GM18498 (cell line): ENCODE measurements around the gene ATP8B2.
"Not testable (repeated sequence)": the region's sequence is repeated elsewhere in the genome, so short reads cannot be mapped to it uniquely, and the experiment has no call there.

ENCODE experiments used
- ATAC-seq: cut with Tn5 transposase; IDR thresholded peaks from one replicate; pipeline ENCODE4 v1.9.1; 2021; ENCODE audit warnings: mild to moderate bottlenecking, moderate library complexity; ENCODE audit not compliant: unreplicated experiment

ATP8B2 gene

GRCh38 chr1:154346276-154346917, 21.1 kb downstream of the ATP8B2 start:
- ATAC-seq = no peak

- no peak for ATAC-seq
These were observed 22.6 kb downstream of the ATP8B2 start for GRCh38 chr1:154347961-154348360.

GRCh38 chr1:154348429-154349076, 23.2 kb downstream of the ATP8B2 start:
- ATAC-seq = no peak

- ATAC-seq = no peak
These were observed 23.8 kb downstream of the ATP8B2 start for GRCh38 chr1:154349121-154349520.

GRCh38 chr1:154350383-154350782, 25.1 kb downstream of the ATP8B2 start:
- ATAC-seq = no peak

- no peak for ATAC-seq
These were observed 26.2 kb downstream of the ATP8B2 start for GRCh38 chr1:154351363-154352068.

GRCh38 chr1:154352245-154352580, 26.9 kb downstream of the ATP8B2 start:
- ATAC-seq = no peak

- no peak for ATAC-seq
These were observed 27.5 kb downstream of the ATP8B2 start for GRCh38 chr1:154352581-154353459.

- ATAC-seq = no peak
These were observed 28.2 kb downstream of the ATP8B2 start for GRCh38 chr1:154353460-154353904.

GRCh38 chr1:154353966-154354365, 28.6 kb downstream of the ATP8B2 start:
- ATAC-seq = no peak

GRCh38 chr1:154358519-154358918, 33.2 kb downstream of the ATP8B2 start:
- no peak for ATAC-seq

GRCh38 chr1:154360288-154360687, 35.0 kb downstream of the ATP8B2 start:
- no peak for ATAC-seq

GRCh38 chr1:154360881-154361280, 35.6 kb downstream of the ATP8B2 start:
- ATAC-seq = not testable (repeated sequence)

GRCh38 chr1:154361357-154361756, 36.0 kb downstream of the ATP8B2 start:
- ATAC-seq = no peak

GRCh38 chr1:154371436-154371835, 46.1 kb downstream of the ATP8B2 start:
- no peak for ATAC-seq

- ATAC-seq = not testable (repeated sequence)
These were observed 48.5 kb downstream of the ATP8B2 start for GRCh38 chr1:154373777-154374357.

- no peak for ATAC-seq
These were observed 54.0 kb downstream of the ATP8B2 start for GRCh38 chr1:154379301-154379700.

- ATAC-seq = no peak
These were observed 59.5 kb downstream of the ATP8B2 start for GRCh38 chr1:154384650-154385489.

- ATAC-seq = no peak
These were observed 61.5 kb downstream of the ATP8B2 start for GRCh38 chr1:154386643-154387352.
